SK-N-SH treated with all-trans-retinoic acid at 6 μM for 48 hours (cell line): Measurements from ENCODE around the gene KRT14.

Experiments
- RARB ChIP-seq: fragments of 250-450 bp; sonication (Bioruptor Pico); IDR thresholded peaks from 2 replicates; pipeline ENCODE4 v1.8.0; 2021; ENCODE audit warnings: mild to moderate bottlenecking, moderate library complexity
- ZFP30 ChIP-seq: fragments of 450-650 bp; formaldehyde crosslinking; IDR thresholded peaks from 2 replicates; pipeline ENCODE4 v1.5.0; 2022; ENCODE audit warnings: mild to moderate bottlenecking, moderate library complexity

DNA sequence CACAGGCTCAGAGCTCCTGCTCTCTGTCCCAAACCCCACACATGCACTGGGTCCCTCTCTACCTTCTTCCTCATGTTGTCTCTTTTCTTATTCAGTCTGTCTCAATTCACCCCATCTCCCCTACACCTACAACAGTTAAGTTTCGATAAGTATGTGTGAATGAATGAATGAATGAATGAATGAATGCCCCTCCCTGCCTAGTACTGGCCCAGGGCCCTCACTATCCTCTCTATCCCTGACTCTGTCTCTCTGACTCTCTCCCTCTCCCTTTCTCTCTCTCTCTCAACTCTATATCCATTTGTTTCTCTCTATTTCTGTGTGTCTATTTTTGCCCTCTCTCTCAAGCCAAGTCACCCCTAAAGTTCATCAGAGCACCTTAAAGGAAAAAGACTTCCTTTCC is 8.2 kb downstream of the KRT14 start:
- TF ChIP-seq RARB (CRISPR knock-in tag) (no peak), ZFP30 (CRISPR knock-in tag) (no peak)
